ENCODE data around the gene IQCN.

DNA sequence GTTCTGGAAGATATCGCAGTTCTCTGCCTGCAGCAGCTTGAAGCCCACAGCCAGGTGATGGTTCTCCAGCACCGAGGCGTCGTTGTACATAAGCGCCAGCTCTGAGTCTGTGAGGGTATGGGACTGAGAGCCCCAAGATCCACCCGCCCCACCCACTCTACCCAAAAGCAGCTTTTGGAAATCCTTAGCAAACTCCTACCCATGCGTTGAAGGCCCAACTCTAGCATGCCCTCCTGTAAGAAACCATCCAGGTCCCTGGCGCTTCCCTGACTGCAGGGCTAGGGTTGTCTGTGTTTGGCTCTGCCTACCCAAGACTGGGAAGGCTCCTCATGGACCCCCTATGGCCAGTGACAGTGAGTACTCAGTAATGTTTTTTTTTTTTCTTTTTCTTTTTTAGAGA, 57.5 kb downstream of the IQCN start:
- TF ChIP-seq, protein P1, sequence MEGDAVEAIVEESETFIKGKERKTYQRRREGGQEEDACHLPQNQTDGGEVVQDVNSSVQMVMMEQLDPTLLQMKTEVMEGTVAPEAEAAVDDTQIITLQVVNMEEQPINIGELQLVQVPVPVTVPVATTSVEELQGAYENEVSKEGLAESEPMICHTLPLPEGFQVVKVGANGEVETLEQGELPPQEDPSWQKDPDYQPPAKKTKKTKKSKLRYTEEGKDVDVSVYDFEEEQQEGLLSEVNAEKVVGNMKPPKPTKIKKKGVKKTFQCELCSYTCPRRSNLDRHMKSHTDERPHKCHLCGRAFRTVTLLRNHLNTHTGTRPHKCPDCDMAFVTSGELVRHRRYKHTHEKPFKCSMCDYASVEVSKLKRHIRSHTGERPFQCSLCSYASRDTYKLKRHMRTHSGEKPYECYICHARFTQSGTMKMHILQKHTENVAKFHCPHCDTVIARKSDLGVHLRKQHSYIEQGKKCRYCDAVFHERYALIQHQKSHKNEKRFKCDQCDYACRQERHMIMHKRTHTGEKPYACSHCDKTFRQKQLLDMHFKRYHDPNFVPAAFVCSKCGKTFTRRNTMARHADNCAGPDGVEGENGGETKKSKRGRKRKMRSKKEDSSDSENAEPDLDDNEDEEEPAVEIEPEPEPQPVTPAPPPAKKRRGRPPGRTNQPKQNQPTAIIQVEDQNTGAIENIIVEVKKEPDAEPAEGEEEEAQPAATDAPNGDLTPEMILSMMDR (IDR thresholded peaks at IDR 0.05; ENCODE audit: low read depth, low read length, missing input control) = no peak
- no peak for TF ChIP-seq SP1 (IDR thresholded peaks at IDR 0.05)
- no peak for TF ChIP-seq YY1 (IDR thresholded peaks at IDR 0.05)
- no peak for TF ChIP-seq JUND (IDR thresholded peaks at IDR 0.05)
